ENCODE results near the gene STEAP2.

The STEAP2 gene

GRCh38 chr7:90267263-90267858, 55.8 kb downstream of the STEAP2 start:
- in situ Hi-C loops (cut with MboI; ENCODE audit: low sequenced_read_pairs), result no loop called here

- in situ Hi-C loops (cut with MboI; ENCODE audit: low sequenced_read_pairs), result no loop called here
Measured at GRCh38 chr7:90269163-90269562, 57.6 kb downstream of the STEAP2 start.

- in situ Hi-C loops (cut with MboI; ENCODE audit: low sequenced_read_pairs), result no loop called here
Measured at GRCh38 chr7:90270431-90271178, 59.1 kb downstream of the STEAP2 start.

- in situ Hi-C loops (cut with MboI; ENCODE audit: low sequenced_read_pairs), result no loop called here
Measured at GRCh38 chr7:90271753-90272152, 60.2 kb downstream of the STEAP2 start.

- in situ Hi-C loops (cut with MboI; ENCODE audit: low sequenced_read_pairs), result no loop called here
Measured at GRCh38 chr7:90272242-90272641, 60.7 kb downstream of the STEAP2 start.

- in situ Hi-C loops (cut with MboI; ENCODE audit: low sequenced_read_pairs), result no loop called here
Measured at GRCh38 chr7:90274161-90274560, 62.6 kb downstream of the STEAP2 start.

GRCh38 chr7:90276033-90276728, 64.6 kb downstream of the STEAP2 start:
- in situ Hi-C loops (cut with MboI; ENCODE audit: low sequenced_read_pairs), result no loop called here

All from hTERT RPE-1 (cell line).